ENCODE data around the gene WIZ. TPM values are rescaled to one million over a fixed set of nuclear protein-coding genes. Genes with fewer than 3 reads are reported as not detected.

The WIZ gene
- total RNA-seq, 2 experiments from 2014 or later = 19.3 to 21.0 TPM

DNA sequence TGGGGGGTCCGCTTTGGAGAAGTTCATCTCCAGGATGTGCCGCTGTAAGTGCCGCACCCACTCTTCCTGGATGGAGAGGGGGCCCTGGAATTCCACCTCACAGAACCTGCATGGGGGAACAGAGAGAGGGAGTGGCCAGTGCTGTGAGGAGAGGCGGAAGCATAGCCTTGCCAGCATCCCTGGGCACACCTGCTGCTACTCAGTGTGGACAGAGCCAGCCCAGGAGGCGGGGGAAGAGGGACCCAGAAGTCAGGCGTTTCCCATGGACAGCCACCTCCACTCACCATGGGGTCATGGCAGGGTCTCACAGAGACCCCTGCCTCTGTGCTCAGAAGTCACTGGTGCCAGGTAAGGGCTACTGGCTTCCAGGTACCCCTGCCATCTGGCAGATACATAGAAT, 26.6 kb downstream of the WIZ start:
- DNase-seq (no peak), ATAC-seq (no peak)
- intact Hi-C loops (cut with micrococcal nuclease) = no loop called here
- Mint-ChIP-seq H3K4me1 (ENCODE audit: low read depth) (peaks cover 10% of the 10 kb centered on the region), H3K36me3 (ENCODE audit: low read depth) (peaks cover 44% of the 10 kb centered on the region), H3K9me3 (peaks cover 4% of the 10 kb centered on the region), H3K27ac (no peak overlapping the region), H3K4me3 (no peak overlapping the region), H3K27me3 (no peaks in the 10 kb centered on the region)
- ChIA-PET POLR2A (interaction anchor here (1.9 kb wide), 1 partner anchor 10 kb away, joined by 7 read pairs; no protein-coding TSS in a partner anchor), CTCF (no interaction called here)
- no peak for TF ChIP-seq CTCF (IDR thresholded peaks at IDR 0.05)

DNA sequence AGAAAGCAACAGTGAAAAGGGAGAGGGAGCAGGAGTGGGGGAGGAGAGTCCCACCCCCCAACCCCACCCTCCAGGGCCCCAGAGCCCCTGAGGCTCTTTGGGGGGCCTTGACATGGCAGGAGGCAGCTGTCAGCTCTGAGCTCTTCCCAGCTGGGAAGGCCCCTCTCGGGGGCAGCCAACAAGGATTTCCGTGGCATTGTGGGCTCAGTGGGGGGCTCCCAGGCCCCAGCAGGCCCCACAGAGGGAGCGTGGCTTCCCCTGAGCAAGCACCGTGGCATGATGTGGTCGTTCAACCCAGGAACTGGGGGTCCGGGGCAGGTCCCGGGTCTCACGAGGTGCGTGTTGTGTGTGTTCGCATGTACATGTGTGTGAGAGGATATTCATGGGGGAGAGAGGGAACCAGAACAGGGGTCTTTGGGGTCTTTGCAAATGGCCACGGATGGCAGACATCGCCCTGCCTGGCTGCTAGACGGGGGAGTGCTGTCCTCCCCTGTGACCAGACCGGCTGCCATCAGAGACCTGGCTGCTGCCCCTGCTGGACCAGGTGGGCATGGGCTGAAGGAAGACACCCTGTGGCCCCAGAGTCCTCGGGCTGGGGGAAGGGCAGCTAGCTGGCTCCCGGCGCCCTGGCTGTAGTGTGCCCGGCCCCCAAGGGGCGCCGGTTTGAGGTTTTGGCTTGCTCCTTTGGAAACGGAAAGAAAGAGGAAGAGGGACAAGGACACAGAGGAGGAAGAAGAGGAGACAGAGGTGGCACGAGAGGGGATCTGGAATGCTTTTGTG, 27.3 kb downstream of the WIZ start:
- no peak for TF ChIP-seq CTCF (IDR thresholded peaks at IDR 0.05)
- H3K36me3 Mint-ChIP-seq (ENCODE audit: low read depth) = peaks cover 43% of the 10 kb centered on the region
- H3K4me1 Mint-ChIP-seq (ENCODE audit: low read depth) = peaks cover 15% of the 10 kb centered on the region
- POLR2A ChIA-PET = interaction anchor here (1.4 to 6.5 kb wide), 2 partner anchors 8 to 43 kb away, joined by 4 to 89 read pairs; partner anchors contain the start of gene AKAP8
- ATAC-seq (no peak), DNase-seq (no peak)
- CTCF ChIA-PET = interaction anchor here (1.2 to 6.7 kb wide), 2 partner anchors 9 to 133 kb away, joined by 3 to 138 read pairs; no protein-coding TSS in a partner anchor
- H3K4me3 Mint-ChIP-seq = no peak overlapping the region
- peaks cover 4% of the 10 kb centered on the region for H3K9me3 Mint-ChIP-seq
- intact Hi-C loops (cut with micrococcal nuclease) = no loop called here
- H3K27ac Mint-ChIP-seq = no peak overlapping the region
- no peaks in the 10 kb centered on the region for H3K27me3 Mint-ChIP-seq

GRCh38 chr19:15421721-15422260, 28.0 kb downstream of the WIZ start:
- Mint-ChIP-seq H3K4me1 (ENCODE audit: low read depth) (peaks cover 21% of the 10 kb centered on the region), H3K27me3 (no peaks in the 10 kb centered on the region), H3K9me3 (peaks cover 4% of the 10 kb centered on the region), H3K27ac (no peak overlapping the region), H3K36me3 (ENCODE audit: low read depth) (peaks cover 37% of the 10 kb centered on the region), H3K4me3 (no peak overlapping the region)
- intact Hi-C loops (cut with micrococcal nuclease) = no loop called here
- CTCF ChIA-PET = interaction anchor here (1.2 to 6.7 kb wide), 2 partner anchors 10 to 134 kb away, joined by 3 to 138 read pairs; no protein-coding TSS in a partner anchor
- POLR2A ChIA-PET = interaction anchor here (1.4 to 6.5 kb wide), 2 partner anchors 9 to 42 kb away, joined by 4 to 89 read pairs; partner anchors contain the start of gene AKAP8
- no peak for TF ChIP-seq CTCF (IDR thresholded peaks at IDR 0.05)
- DNase-seq (no peak), ATAC-seq (no peak)

DNA sequence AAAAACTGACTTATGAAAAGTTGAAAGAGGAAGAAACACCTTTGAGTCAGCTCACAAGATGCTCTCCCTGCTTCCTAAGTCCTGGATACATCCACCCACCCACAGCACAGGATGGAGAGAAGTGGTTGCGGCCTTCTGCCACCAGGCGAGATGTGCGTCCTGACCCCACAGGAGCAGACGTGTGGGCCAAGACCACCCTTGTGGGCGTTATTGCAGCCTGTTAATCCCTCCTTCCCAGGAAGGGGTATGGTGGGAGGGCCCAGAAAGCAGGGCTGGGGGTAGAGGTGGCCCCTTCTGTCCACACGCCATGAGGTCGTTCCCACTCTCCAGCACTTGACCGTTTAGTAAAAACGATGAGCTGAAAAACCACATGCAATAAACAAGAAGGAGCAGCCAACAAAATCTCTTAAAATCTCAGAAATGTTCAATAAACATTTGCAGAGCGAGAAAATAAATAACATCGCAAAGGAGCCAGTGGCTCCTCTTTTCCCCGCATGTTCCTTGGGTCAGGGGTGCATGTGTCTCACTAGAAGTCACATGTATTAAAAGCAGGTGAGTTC, 28.5 kb downstream of the WIZ start:
- ATAC-seq (no peak), DNase-seq (no peak)
- intact Hi-C loops (cut with micrococcal nuclease) = no loop called here
- no peaks in the 10 kb centered on the region for H3K27me3 Mint-ChIP-seq
- CTCF ChIA-PET = interaction anchor here (0.8 to 6.7 kb wide), 6 partner anchors 8 to 134 kb away, joined by 3 to 138 read pairs (median 25); no protein-coding TSS in a partner anchor
- H3K36me3 Mint-ChIP-seq (ENCODE audit: low read depth) = peaks cover 39% of the 10 kb centered on the region
- H3K4me1 Mint-ChIP-seq (ENCODE audit: low read depth) = peaks cover 27% of the 10 kb centered on the region
- no peak for TF ChIP-seq CTCF (IDR thresholded peaks at IDR 0.05)
- H3K9me3 Mint-ChIP-seq = peaks cover 4% of the 10 kb centered on the region
- no peak overlapping the region for H3K27ac Mint-ChIP-seq
- POLR2A ChIA-PET = interaction anchor here (1.4 to 6.5 kb wide), 7 partner anchors 10 to 42 kb away, joined by 4 to 89 read pairs (median 17); partner anchors contain the start of genes AKAP8 and WIZ
- H3K4me3 Mint-ChIP-seq = no peak overlapping the region
